DMS 273 (cell line): ENCODE measurements around the gene PALLD.

Source experiments
- DNase-seq: peaks from one replicate; lab custom pipeline; 2025; ENCODE audit not compliant: unreplicated experiment; lab: John Stamatoyannopoulos, UW

Gene PALLD

GRCh38 chr4:168755598-168756477, 259.0 kb downstream of the PALLD start:
- DNase-seq, result no peak

DNA sequence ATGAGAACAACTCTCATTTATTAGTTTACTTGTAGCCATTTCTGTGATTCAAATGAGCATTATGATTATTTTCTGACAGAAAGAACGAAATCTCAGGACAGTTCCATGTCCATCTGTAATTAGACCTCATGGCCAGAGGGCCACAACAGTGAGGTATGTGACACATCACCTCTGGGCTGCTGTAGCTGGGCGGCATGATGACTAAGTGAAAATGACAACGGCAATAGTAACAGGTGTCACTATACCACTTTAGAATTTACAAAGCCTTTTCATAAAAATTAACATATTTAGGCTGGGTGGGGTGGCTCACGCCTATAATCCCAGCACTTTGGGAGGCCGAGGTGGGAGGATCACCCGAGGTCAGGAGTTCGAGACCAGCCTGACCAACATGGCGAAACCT, 260.6 kb downstream of the PALLD start:
- DNase-seq, result no peak

DNA sequence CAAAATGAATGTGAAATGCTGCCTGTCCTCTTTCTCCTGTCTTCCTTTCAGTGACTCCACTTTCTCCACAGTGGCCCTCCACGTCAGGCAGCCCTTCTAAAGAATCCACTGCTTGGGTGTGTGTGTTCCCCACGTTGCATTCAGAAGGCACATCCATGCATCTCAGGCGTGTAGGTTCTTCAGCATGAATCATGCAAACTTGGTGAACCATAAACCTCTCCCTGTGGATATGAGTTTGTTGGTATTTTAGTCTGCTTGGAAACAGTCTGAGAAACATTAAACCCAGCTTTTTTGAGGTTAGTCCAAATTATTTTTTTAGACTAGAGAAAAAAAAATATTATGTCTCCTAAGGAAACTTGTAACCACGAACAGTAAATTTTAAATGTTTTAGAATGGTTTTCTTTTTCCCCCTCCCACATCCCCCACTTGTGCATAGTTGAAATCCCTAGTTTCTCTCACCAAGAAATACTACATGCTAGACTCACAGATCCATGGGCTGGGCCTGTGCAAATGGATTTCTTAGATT, 261.6 kb downstream of the PALLD start:
- DNase-seq, result no peak

- DNase-seq, result no peak
These were observed 262.5 kb downstream of the PALLD start for GRCh38 chr4:168759321-168759720.

DNA sequence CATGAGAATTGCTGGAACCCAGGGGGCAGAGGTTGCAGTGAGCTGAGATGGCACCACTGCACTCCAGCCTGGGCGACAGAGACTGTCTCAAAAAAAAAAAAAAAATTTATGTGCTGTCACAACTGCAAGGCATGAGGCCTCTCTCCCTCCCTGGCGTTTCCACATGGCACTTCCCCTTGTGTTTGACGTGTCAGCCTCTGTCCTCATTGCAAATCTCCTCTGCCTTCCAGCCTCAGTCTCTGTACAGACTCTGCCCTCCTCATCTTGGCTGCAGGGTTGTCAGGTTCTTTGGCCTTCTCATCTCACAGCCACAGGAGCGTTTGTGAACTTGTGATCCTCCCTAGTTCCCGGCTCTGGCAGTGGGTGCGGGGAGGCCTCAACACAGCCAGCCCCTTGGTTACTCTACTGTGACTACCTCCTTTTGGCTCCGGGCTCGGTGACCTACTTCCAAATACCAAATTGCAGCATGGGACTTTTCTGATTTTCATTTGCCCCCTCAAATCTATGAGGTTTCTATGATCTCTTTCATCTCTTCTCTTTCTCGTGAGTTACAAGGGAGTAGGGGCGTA, 263.2 kb downstream of the PALLD start:
- DNase-seq, result no peak

- DNase-seq, result no peak
These were observed 264.2 kb downstream of the PALLD start for GRCh38 chr4:168761066-168761465.

- no peak for DNase-seq
These were observed 268.5 kb downstream of the PALLD start for GRCh38 chr4:168765322-168765721.

- DNase-seq, result no peak
These were observed 268.9 kb downstream of the PALLD start for GRCh38 chr4:168765726-168766125.

- DNase-seq, result no peak
These were observed 269.9 kb downstream of the PALLD start for GRCh38 chr4:168766604-168767316.

- DNase-seq, result no peak
These were observed 272.6 kb downstream of the PALLD start for GRCh38 chr4:168769416-168769815.

GRCh38 chr4:168769837-168770236, 273.0 kb downstream of the PALLD start:
- no peak for DNase-seq

DNA sequence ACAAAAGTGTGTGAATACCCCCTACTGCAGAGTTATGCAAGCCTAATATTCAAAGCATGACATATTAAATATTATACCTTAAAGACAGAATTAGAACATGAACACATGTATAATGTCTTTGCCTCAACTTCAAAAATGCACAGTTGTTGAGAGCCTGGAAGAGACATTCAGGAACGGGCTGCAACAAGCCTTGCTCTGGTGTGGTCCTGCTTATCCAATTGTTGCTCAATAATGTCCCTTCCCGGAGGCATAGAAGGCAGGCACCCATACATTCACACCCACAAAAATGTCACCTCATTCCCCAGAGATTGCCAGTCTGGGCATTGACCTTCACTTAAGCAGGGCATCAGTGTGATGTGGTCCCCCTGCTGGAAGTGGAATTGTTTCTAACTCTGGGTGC, 274.4 kb downstream of the PALLD start:
- DNase-seq, result no peak

DNA sequence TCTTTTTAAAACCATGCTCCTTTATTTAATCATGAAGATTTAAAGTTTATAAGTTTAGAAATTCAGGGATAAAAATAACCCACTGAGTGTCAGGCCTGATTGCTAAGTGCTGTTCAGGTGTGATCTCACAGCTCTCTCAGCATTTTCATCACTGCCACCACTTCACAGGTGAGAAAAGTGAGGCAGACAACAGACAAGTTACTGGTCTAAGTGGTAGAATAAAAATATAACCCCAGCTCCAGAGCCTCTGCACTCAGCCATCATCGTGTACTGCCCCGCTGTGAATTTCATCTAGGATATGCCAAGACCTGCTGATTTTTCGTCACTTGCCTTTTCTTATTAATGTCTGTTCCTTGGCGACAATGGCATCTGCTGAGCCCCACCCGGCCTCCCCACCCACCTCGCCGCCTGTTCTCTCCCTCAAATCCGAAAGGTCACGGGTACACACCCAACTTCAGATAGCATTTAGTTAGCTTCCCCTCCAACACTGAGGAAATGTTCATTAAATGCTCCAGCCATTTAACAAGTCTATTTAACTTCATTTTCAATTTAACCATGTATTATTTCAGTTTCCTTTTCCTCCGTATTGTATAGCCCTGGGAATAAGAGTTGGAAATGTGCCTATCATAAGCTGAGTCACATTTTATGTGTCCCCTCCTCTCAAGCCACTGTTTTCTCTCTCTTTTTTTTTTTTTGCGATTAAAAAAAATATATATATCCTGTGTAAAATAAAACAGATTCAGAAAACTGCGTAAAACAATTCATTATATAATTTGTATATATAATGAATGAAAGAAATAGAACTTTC, 276.7 kb downstream of the PALLD start:
- DNase-seq, result no peak

DNA sequence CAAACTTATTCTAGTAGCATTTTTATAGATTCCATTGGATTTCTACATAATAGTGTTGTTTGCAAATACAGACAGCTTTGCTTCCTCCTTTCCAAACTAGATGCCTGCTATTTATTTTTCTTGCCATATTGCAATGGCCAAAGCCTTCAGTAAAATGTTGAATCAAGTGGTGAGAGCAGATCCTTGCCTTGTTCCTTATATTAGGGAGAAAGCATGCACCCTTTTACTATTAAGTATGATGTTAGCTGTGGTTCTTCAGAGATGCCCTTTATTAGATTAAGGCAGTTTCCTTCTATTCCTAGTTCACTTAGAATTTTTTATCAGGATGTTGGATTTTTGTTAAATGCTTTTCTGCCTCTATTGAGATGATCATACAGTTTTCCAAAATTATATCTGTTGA, 279.5 kb downstream of the PALLD start:
- no peak for DNase-seq

- no peak for DNase-seq
These were observed 280.6 kb downstream of the PALLD start for GRCh38 chr4:168777277-168777965.

DNA sequence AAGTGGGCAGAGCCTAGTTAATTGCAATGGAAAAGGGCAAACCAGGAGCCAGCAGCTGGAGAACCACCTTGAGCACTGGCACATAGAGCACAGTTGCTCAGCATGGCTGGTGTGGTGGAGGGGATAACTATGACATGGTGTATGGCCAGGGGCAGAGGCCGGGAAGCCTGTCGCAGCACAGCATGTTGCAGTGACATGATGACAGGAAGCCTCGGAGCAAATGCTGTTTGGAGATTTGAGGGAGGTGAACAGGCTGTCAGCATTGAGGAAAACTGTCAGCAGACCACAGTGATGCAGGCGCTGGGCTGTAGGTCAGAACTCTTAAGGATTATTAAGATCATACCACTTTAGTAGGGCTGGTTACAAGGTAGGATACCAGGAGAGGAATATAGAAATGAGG, 284.5 kb downstream of the PALLD start:
- no peak for DNase-seq

DNA sequence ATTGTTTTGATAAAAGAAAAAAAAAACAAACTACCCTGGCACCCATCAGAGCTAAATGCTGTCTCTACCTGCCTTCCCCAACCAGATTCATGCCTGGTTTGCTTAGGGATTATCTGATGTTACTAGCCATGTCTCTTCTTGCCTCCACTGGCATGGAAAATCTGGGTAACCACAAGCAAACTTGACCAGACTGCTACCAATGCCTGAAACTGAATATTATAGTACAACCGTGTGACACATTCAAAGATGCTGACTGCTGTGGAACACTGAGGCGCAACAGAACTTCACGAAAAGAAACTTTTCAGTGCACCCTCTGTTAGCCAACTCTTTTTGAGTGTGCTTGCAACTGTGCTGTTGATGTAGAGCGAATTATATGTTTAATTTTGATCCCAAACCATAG, 285.1 kb downstream of the PALLD start:
- DNase-seq, result no peak

DNA sequence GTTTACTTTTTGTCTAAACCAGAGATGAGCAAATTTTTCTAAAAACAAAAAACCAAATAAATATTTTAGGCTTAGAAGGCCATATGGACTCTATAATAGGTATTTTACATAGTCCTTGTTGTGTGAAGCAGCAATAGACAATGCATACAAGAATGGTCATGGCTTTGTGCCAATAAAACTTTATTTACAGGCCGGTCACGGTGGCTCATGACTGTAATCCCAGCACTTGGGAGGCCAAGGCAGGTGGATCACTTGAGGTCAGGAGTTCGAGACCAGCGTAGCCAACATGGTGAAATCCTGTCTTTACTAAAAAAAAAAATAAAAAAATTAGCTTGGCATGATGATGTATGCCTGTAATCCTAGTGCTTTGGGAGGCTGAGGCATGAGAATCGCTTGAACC, 285.6 kb downstream of the PALLD start:
- DNase-seq, result no peak

DNA sequence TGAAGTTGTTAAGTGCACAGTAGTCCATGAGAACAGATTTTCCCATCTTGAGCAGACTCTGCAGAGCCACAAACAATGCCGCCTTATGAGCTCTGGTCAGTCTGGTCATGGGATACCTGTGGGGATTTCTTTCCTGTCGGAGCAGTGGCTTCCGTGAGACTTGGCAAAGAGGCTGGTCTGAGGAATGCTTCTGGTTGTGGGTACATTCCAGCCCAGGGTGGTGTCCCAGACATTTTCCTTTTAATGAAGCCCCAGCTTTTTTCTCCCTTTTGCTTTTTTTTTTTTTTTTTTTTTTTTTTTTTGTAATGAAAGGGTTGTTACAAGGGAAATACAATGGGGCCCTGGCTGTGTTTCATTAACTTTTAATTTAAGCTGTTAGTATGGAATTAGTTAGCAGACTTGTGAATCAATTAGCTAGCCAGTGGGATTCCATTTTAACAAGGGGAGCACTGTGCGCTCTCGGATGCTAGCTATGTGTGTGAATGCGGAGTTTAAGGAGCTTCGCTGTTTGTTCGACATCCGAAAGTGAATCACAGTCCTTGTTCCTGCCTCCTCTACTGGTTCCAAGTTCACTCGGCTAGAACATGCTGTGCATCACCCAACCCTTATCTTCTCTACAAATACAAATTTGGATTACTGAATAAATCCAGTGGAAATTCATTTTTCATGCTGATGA, 288.1 kb downstream of the PALLD start:
- DNase-seq, result no peak

DNA sequence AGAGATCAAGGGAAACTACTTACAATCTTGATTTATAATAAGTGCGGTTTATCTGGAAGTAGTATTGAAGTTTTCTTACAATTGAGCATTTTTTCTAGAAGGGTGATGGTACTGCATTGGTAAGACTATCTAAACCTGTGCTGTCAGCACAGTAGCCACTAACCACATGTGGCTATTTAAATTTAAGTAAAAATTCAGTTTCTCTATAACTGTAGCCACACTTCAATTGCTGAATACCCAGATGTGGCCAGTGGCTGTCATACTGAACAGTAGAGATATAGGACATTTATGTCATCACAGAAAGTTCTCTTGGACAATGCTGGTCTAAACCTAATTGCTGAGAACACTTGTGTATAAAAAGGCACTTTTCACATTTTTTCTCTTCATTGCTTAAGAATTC, 290.5 kb downstream of the PALLD start:
- DNase-seq, result no peak
